Mesothelial cell of epicardium (in vitro differentiated cells): ENCODE results near the gene GUCY1A2. TPM values are rescaled to one million over a fixed set of nuclear protein-coding genes. Genes with fewer than 3 reads are reported as not detected.

ENCODE experiments used
- DNase-seq, 2 experiments: peaks; one replicate each; pipeline ENCODE4 v3.0.0; 2021; ENCODE audit warnings: low spot score in 2 of 2; ENCODE audit not compliant: unreplicated experiment in 2 of 2
- H3K27ac Mint-ChIP-seq: 2 replicates; pipeline ENCODE4 v1.8.0; 2021; ENCODE audit warnings: mixed read lengths
- H3K27me3 Mint-ChIP-seq: 2 replicates; pipeline ENCODE4 v1.8.0; 2021; ENCODE audit warnings: low read depth, mixed read lengths
- H3K36me3 Mint-ChIP-seq: 2 replicates; pipeline ENCODE4 v1.8.0; 2021; ENCODE audit warnings: mixed read lengths
- H3K4me1 Mint-ChIP-seq: 2 replicates; pipeline ENCODE4 v1.8.0; 2021; ENCODE audit warnings: mixed read lengths
- H3K4me3 Mint-ChIP-seq: 2 replicates; pipeline ENCODE4 v1.8.0; 2021; ENCODE audit warnings: mild to moderate bottlenecking, moderate library complexity, mixed read lengths
- H3K9me3 Mint-ChIP-seq: 2 replicates; pipeline ENCODE4 v1.8.0; 2021; ENCODE audit warnings: mixed read lengths
- total RNA-seq: library from RNA; stranded (reverse); gene quantifications from 3 replicates; pipeline ENCODE4 v1.2.1, GENCODE V29; 2021
- TF ChIP-seq, protein P1 (sequence below): fragments of 200-600 bp; sonication (generic); IDR thresholded peaks from one replicate; pipeline ENCODE4 v1.5.0; 2021; ENCODE audit warnings: antibody characterized with exemption; ENCODE audit not compliant: unreplicated experiment

The GUCY1A2 gene
- total RNA-seq, 1 donor from 2014 or later: 13.6 TPM

GRCh38 chr11:106974831-106975230 is 43.4 kb downstream of the GUCY1A2 start:
- no peak for DNase-seq
- peaks cover 4% of the 10 kb centered on the region for H3K36me3 Mint-ChIP-seq
- TF ChIP-seq, protein P1, sequence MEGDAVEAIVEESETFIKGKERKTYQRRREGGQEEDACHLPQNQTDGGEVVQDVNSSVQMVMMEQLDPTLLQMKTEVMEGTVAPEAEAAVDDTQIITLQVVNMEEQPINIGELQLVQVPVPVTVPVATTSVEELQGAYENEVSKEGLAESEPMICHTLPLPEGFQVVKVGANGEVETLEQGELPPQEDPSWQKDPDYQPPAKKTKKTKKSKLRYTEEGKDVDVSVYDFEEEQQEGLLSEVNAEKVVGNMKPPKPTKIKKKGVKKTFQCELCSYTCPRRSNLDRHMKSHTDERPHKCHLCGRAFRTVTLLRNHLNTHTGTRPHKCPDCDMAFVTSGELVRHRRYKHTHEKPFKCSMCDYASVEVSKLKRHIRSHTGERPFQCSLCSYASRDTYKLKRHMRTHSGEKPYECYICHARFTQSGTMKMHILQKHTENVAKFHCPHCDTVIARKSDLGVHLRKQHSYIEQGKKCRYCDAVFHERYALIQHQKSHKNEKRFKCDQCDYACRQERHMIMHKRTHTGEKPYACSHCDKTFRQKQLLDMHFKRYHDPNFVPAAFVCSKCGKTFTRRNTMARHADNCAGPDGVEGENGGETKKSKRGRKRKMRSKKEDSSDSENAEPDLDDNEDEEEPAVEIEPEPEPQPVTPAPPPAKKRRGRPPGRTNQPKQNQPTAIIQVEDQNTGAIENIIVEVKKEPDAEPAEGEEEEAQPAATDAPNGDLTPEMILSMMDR: no peak
- peaks cover 26% of the 10 kb centered on the region for H3K4me1 Mint-ChIP-seq
- H3K9me3 Mint-ChIP-seq: no peaks in the 10 kb centered on the region
- no peak overlapping the region for H3K4me3 Mint-ChIP-seq
- no peaks in the 10 kb centered on the region for H3K27me3 Mint-ChIP-seq
- H3K27ac Mint-ChIP-seq: peak overlapping the region; percentile 22

DNA sequence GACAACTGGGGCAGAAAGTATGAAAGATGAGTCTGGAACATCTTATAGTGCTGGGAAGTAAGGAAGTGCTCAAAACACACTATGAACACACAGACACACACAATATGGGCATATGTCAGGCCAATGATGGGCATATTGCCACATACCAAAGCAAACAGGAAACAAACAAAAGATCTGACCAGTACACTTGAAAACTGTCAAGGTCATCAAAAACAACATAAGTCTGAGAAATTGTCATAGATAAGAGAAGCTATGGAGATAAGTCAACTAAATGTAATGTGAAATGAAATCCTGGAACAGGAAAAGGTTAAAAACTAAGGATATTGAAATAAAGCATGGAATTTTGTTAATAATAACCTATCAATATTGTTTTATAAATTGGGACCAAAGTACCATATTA is 46.4 kb downstream of the GUCY1A2 start:
- DNase-seq: no peak
- Mint-ChIP-seq H3K4me3 (no peak overlapping the region), H3K27ac (no peak overlapping the region), H3K36me3 (no peaks in the 10 kb centered on the region), H3K4me1 (peaks cover 35% of the 10 kb centered on the region), H3K27me3 (no peaks in the 10 kb centered on the region), H3K9me3 (no peaks in the 10 kb centered on the region)
- TF ChIP-seq, protein P1: no peak

- DNase-seq: no peak
- Mint-ChIP-seq H3K4me1 (peaks cover 26% of the 10 kb centered on the region), H3K9me3 (no peaks in the 10 kb centered on the region), H3K27ac (no peak overlapping the region), H3K4me3 (no peak overlapping the region), H3K36me3 (no peaks in the 10 kb centered on the region), H3K27me3 (no peaks in the 10 kb centered on the region)
- TF ChIP-seq, protein P1: no peak
These were observed 48.5 kb downstream of the GUCY1A2 start for GRCh38 chr11:106969644-106970355.

- H3K27me3 Mint-ChIP-seq: no peaks in the 10 kb centered on the region
- TF ChIP-seq, protein P1: no peak
- no peaks in the 10 kb centered on the region for H3K36me3 Mint-ChIP-seq
- H3K27ac Mint-ChIP-seq: no peak overlapping the region
- DNase-seq: no peak
- H3K4me3 Mint-ChIP-seq: no peak overlapping the region
- no peaks in the 10 kb centered on the region for H3K9me3 Mint-ChIP-seq
- H3K4me1 Mint-ChIP-seq: peaks cover 53% of the 10 kb centered on the region
These were observed 55.3 kb downstream of the GUCY1A2 start for GRCh38 chr11:106962995-106963394.

DNA sequence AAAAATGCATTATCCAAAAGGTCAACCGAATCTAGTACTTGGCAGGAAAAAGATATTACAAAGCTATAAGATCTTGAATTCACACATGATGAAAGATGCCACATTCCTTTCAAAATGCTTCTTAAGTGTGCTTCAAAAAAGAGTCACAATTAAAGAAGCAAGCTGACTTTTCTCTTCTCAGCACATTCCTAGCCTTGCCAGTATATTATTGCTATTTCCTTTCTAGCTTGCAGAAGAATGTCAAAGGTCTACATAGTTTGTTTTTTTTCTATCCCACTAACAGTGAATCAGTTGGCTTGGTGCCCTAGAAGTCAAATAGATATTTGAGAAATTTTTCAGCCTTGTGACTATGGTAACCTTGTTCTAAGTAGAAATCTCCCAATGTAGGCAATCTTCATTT is 56.8 kb downstream of the GUCY1A2 start:
- peak overlapping the region; percentile 95 for H3K27ac Mint-ChIP-seq
- TF ChIP-seq, protein P1: no peak
- no peaks in the 10 kb centered on the region for H3K27me3 Mint-ChIP-seq
- peaks cover 42% of the 10 kb centered on the region for H3K4me1 Mint-ChIP-seq
- peaks cover under 1% of the 10 kb centered on the region for H3K36me3 Mint-ChIP-seq
- H3K9me3 Mint-ChIP-seq: no peaks in the 10 kb centered on the region
- no peak for DNase-seq
- no peak overlapping the region for H3K4me3 Mint-ChIP-seq

- Mint-ChIP-seq H3K36me3 (peaks cover 5% of the 10 kb centered on the region), H3K4me1 (peaks cover 42% of the 10 kb centered on the region), H3K27me3 (no peaks in the 10 kb centered on the region), H3K9me3 (peaks cover 2% of the 10 kb centered on the region), H3K4me3 (no peak overlapping the region), H3K27ac (peak overlapping the region; percentile 95)
- DNase-seq: no peak
- TF ChIP-seq, protein P1: no peak
These were observed 57.2 kb downstream of the GUCY1A2 start for GRCh38 chr11:106961048-106961447.
